Choroid plexus epithelial cell (primary cell): Measurements from ENCODE around the gene KRT17.

Source experiments
- DNase-seq: peaks from one replicate; pipeline ENCODE4 v3.0.0-alpha.2; 2010; ENCODE audit warnings: low read depth
- H3K4me3 ChIP-seq: 2 replicates; pipeline ENCODE4 v1.5.1; 2011; ENCODE audit warnings: low read depth, mild to moderate bottlenecking, control low read depth, low read length, moderate library complexity
- TF ChIP-seq, protein P1 (sequence below): conservative IDR thresholded peaks from 2 replicates; pipeline ENCODE4 v1.5.1; 2011; ENCODE audit warnings: low read depth, mild to moderate bottlenecking, control low read depth, inconsistent platforms, low read length, moderate library complexity

KRT17 gene

GRCh38 chr17:41594363-41594915 lies 29.9 kb downstream of the KRT17 start:
- TF ChIP-seq, protein P1, sequence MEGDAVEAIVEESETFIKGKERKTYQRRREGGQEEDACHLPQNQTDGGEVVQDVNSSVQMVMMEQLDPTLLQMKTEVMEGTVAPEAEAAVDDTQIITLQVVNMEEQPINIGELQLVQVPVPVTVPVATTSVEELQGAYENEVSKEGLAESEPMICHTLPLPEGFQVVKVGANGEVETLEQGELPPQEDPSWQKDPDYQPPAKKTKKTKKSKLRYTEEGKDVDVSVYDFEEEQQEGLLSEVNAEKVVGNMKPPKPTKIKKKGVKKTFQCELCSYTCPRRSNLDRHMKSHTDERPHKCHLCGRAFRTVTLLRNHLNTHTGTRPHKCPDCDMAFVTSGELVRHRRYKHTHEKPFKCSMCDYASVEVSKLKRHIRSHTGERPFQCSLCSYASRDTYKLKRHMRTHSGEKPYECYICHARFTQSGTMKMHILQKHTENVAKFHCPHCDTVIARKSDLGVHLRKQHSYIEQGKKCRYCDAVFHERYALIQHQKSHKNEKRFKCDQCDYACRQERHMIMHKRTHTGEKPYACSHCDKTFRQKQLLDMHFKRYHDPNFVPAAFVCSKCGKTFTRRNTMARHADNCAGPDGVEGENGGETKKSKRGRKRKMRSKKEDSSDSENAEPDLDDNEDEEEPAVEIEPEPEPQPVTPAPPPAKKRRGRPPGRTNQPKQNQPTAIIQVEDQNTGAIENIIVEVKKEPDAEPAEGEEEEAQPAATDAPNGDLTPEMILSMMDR = no peak
- DNase-seq = no peak
- no peak overlapping the region for H3K4me3 ChIP-seq

DNA sequence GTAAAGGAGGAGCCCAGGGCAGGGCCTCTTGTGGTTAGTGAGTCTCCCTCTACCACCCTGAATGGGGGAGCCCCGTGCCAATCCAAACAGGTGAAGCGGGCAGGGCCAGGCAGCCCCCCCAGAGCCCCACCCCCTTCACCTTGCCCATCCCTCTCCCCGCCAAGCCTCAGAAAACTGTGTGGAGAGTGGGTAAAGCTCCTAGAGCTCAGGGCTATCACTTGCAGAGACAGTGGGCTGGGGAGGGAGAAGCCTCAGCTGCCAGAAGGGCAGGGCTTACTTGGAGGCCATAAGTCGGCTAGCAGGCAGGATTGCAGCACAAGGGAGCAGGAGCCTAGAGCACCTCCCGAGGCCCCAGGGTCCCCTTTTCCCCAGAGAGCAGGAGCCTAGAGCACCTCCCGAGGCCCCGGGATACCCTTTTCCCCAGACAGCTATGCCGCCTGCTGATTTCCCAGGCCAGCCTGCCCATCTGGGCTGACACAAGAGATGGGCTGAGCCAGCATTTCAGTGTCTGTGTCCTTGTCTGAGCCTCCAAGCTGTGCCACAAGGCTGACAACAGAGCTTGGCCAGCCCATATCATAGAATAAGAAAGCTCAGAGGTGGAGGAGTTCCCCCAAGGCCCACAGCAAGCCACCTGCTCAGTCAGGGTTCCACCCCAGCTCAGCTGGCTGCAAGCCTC lies 30.9 kb downstream of the KRT17 start:
- TF ChIP-seq, protein P1 = no peak
- no peak overlapping the region for H3K4me3 ChIP-seq
- no peak for DNase-seq

- H3K4me3 ChIP-seq = no peak overlapping the region
- TF ChIP-seq, protein P1 = no peak
- DNase-seq = no peak
These were observed 31.6 kb downstream of the KRT17 start for GRCh38 chr17:41592601-41593305.

DNA sequence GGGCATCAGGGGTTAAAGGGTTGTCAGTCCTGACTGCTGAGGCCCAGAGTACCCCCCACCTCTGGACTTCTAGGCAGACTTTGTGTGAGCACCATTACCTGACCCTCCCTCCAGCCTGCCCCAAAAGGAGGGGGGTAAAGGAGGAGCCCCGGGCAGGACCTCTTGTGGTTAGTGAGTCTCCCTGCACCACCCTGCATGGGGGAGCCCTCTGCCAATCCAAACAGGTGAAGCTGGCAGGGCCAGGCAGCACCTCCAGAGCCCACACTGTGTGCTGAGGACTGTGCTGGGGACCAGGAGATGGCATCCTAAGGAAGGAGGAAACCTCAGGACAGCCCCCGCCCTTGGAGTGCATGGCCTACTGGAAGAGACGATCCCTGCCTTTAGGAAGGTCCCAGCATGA lies 35.1 kb downstream of the KRT17 start:
- H3K4me3 ChIP-seq = no peak overlapping the region
- TF ChIP-seq, protein P1 = no peak
- no peak for DNase-seq

DNA sequence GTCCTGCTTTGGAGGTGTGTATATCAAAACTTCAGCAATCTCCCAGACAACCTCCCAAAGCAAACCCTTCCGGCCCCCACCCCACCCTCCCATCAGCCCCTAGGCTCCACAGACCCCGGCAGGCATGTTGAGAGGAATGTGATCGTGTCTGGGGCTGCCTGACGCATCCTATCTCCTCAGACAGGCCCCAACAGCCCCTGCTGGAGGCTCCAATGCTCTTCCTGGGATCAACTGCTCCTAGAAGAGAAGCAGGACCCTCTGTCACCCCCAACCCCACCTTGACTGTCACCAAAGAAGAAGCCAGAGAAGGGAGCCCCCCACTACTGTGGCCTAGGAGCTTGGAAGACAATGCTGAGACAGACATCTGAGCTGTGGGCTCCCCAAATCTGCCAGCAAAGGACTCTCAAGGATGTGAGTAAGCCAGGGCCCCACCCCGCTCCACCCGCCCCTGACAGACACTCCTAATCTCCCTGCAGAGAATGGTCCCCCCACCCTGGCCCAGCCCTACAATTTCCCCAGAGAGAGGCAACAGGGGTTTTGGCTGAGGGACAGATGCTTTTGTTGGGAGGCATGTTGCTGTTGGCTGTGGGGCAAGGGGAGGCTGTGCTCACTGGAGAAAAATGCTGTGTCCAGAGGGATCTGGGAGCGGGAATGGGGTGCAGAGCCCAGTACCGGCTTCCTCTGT lies 36.1 kb downstream of the KRT17 start:
- no peak overlapping the region for H3K4me3 ChIP-seq
- no peak for DNase-seq
- TF ChIP-seq, protein P1 = no peak

- TF ChIP-seq, protein P1 = no peak
- H3K4me3 ChIP-seq = no peak within 1 kb of the TSS
- DNase-seq = no peak
These were observed 37.4 kb downstream of the KRT17 start, which contains the start of gene KRT14 for GRCh38 chr17:41586863-41587495. Gene KRT14 (minus strand): TSS chr17:41586895. CDS start chr17:41586834, 61 bp downstream.
